Thoracic aorta (tissue), 2 donors: ENCODE data around the gene TXNRD1. TPM values are rescaled to one million over a fixed set of nuclear protein-coding genes. Genes with fewer than 3 reads are reported as not detected.

Experiments used
- ATAC-seq: fragments of 150-250 bp; one replicate; pipeline ENCODE4 v1.8.0; 2017; ENCODE audit warnings: low read depth; ENCODE audit not compliant: insufficient number of reproducible peaks, low FRiP score
- DNase-seq: peaks from one replicate; pipeline ENCODE4 v3.0.0-alpha.2; 2020; ENCODE audit warnings: low spot score
- H3K27ac ChIP-seq, 2 donors: fragments of 200-600 bp; sonication (generic); 1 replicate in 1 of 2; 2 replicates in 1 of 2; pipeline ENCODE4 v1.5.1; 2016; ENCODE audit warnings: mild to moderate bottlenecking in 2 of 2, moderate library complexity in 2 of 2
- H3K27me3 ChIP-seq: fragments of 200-600 bp; sonication (generic); replicated peaks from 2 replicates; pipeline ENCODE4 v1.6.0; 2016; ENCODE audit warnings: mild to moderate bottlenecking; ENCODE audit not compliant: insufficient read depth
- H3K36me3 ChIP-seq: fragments of 200-600 bp; sonication (generic); one replicate; pipeline ENCODE4 v1.5.1; 2016
- H3K4me1 ChIP-seq, 2 donors: fragments of 200-600 bp; sonication (generic); 1 replicate in 1 of 2; 2 replicates in 1 of 2; pipeline versions ENCODE4 v1.5.1 to v1.6.0; 2016; ENCODE audit warnings: low read depth in 2 of 2, mild to moderate bottlenecking in 1 of 2; ENCODE audit not compliant: control insufficient read depth in 1 of 2
- H3K4me3 ChIP-seq: fragments of 200-600 bp; sonication (generic); 2 replicates; pipeline ENCODE4 v1.5.1; 2016; ENCODE audit warnings: mild to moderate bottlenecking
- H3K9me3 ChIP-seq: fragments of 200-600 bp; sonication (generic); 2 replicates; pipeline ENCODE4 v1.5.1; 2016
- CTCF ChIP-seq: fragments of 200-600 bp; sonication (generic); IDR thresholded peaks from one replicate; pipeline ENCODE4 v1.5.1; 2019; ENCODE audit warnings: antibody characterized with exemption
- total RNA-seq, 2 donors: library from RNA; depleted of rRNA; stranded (reverse); fragments of >200 nt; gene quantifications; one replicate each; pipeline versions ENCODE4 v1.1.0 to v1.2.3, GENCODE V29; 2016

The TXNRD1 gene
- total RNA-seq, 2 donors from 2014 or later = 269 to 332 TPM

- Histone ChIP-seq H3K9me3 (peaks cover 5% of the 10 kb centered on the region), H3K4me3 (no peak overlapping the region), H3K27me3 (no peaks in the 10 kb centered on the region), H3K4me1 (peaks cover 0 to 13% of the 10 kb centered on the region in 2 donors), H3K36me3 (no peaks in the 10 kb centered on the region), H3K27ac (no peak overlapping the region)
- no peak for TF ChIP-seq CTCF
- no peak for ATAC-seq
- DNase-seq = no peak
These were observed 154.1 kb downstream of the TXNRD1 start for GRCh38 chr12:104369708-104370107.

- DNase-seq (no peak), ATAC-seq (peak; percentile 78)
- H3K4me1 ChIP-seq = peaks cover 0 to 13% of the 10 kb centered on the region in 2 donors
- H3K9me3 ChIP-seq = peaks cover 5% of the 10 kb centered on the region
- no peaks in the 10 kb centered on the region for H3K27me3 ChIP-seq
- H3K36me3 ChIP-seq = no peaks in the 10 kb centered on the region
- TF ChIP-seq CTCF = no peak
- H3K27ac ChIP-seq = no peak overlapping the region
- no peak overlapping the region for H3K4me3 ChIP-seq
These were observed 155.7 kb downstream of the TXNRD1 start for GRCh38 chr12:104371043-104371870.

GRCh38 chr12:104372061-104372720 is 156.6 kb downstream of the TXNRD1 start:
- no peak for DNase-seq
- Histone ChIP-seq H3K9me3 (peaks cover 5% of the 10 kb centered on the region), H3K36me3 (no peaks in the 10 kb centered on the region), H3K27me3 (no peaks in the 10 kb centered on the region), H3K4me1 (peaks cover 0 to 13% of the 10 kb centered on the region in 2 donors), H3K4me3 (no peak overlapping the region), H3K27ac (no peak overlapping the region)
- no peak for TF ChIP-seq CTCF
- no peak for ATAC-seq

GRCh38 chr12:104372721-104373335 is 157.2 kb downstream of the TXNRD1 start:
- no peak for TF ChIP-seq CTCF

GRCh38 chr12:104374071-104374470 is 158.5 kb downstream of the TXNRD1 start:
- Histone ChIP-seq H3K4me1 (peaks cover 0 to 13% of the 10 kb centered on the region in 2 donors), H3K36me3 (no peaks in the 10 kb centered on the region), H3K27me3 (no peaks in the 10 kb centered on the region), H3K4me3 (no peak overlapping the region), H3K9me3 (peaks cover 5% of the 10 kb centered on the region), H3K27ac (no peak overlapping the region)
- ATAC-seq (no peak), DNase-seq (no peak)
- TF ChIP-seq CTCF = no peak

More at GRCh38 chr12:104372721-104373335, 157.2 kb downstream of the TXNRD1 start:
- DNase-seq (no peak), ATAC-seq (no peak)
- no peaks in the 10 kb centered on the region for H3K36me3 ChIP-seq
- peaks cover 0 to 13% of the 10 kb centered on the region in 2 donors for H3K4me1 ChIP-seq
- no peaks in the 10 kb centered on the region for H3K27me3 ChIP-seq
- no peak overlapping the region for H3K27ac ChIP-seq
- peaks cover 5% of the 10 kb centered on the region for H3K9me3 ChIP-seq
- H3K4me3 ChIP-seq = no peak overlapping the region
